Mesendoderm (in vitro differentiated cells): ENCODE data around the gene TPRA1.

Source experiments
- DNase-seq: peaks from one replicate; pipeline ENCODE4 v3.0.0; 2013
- H2AK5ac ChIP-seq: 2 replicates; pipeline ENCODE4 v1.6.1; 2013; ENCODE audit warnings: low read length, inconsistent platforms
- H2BK120ac ChIP-seq: 2 replicates; pipeline ENCODE4 v1.6.1; 2013; ENCODE audit warnings: low read depth, mild to moderate bottlenecking, low read length, moderate library complexity, mixed read lengths
- H2BK15ac ChIP-seq: replicated peaks from 2 replicates; pipeline ENCODE4 v1.6.1; 2013; ENCODE audit warnings: low read depth, mild to moderate bottlenecking, moderate library complexity
- H2BK5ac ChIP-seq: 2 replicates; pipeline ENCODE4 v1.6.1; 2013; ENCODE audit warnings: low read length, inconsistent platforms
- H3K18ac ChIP-seq: 2 replicates; pipeline ENCODE4 v1.6.1; 2013; ENCODE audit warnings: mild to moderate bottlenecking, low read length, mixed read lengths
- H3K23ac ChIP-seq: one replicate; pipeline ENCODE4 v1.6.1; 2013; ENCODE audit warnings: low read length
- H3K27ac ChIP-seq: 2 replicates; pipeline ENCODE4 v1.5.1; 2013; ENCODE audit warnings: low read depth, mild to moderate bottlenecking, inconsistent platforms, low read length, moderate library complexity
- H3K27me3 ChIP-seq: 2 replicates; pipeline ENCODE4 v1.6.1; 2013; ENCODE audit warnings: low read length, control low read depth, mild to moderate bottlenecking, inconsistent platforms; ENCODE audit not compliant: insufficient read depth, poor library complexity
- H3K36me3 ChIP-seq: 2 replicates; pipeline ENCODE4 v1.6.1; 2013; ENCODE audit warnings: low read length, inconsistent platforms; ENCODE audit not compliant: control insufficient read depth, insufficient read depth
- H3K4ac ChIP-seq: one replicate; pipeline ENCODE4 v1.6.1; 2013; ENCODE audit warnings: low read depth, mild to moderate bottlenecking, low read length, moderate library complexity
- H3K4me1 ChIP-seq: 2 replicates; pipeline ENCODE4 v1.6.1; 2013; ENCODE audit warnings: low read depth, low read length, inconsistent platforms; ENCODE audit not compliant: control insufficient read depth
- H3K4me2 ChIP-seq: 2 replicates; pipeline ENCODE4 v1.6.1; 2013; ENCODE audit warnings: low read length
- H3K4me3 ChIP-seq: 2 replicates; pipeline ENCODE4 v1.5.1; 2013; ENCODE audit warnings: mild to moderate bottlenecking, low read length
- H3K56ac ChIP-seq: one replicate; pipeline ENCODE4 v1.6.1; 2013; ENCODE audit warnings: low read length
- H3K79me1 ChIP-seq: 2 replicates; pipeline ENCODE4 v1.6.1; 2013; ENCODE audit warnings: low read length, inconsistent platforms
- H3K79me2 ChIP-seq: 2 replicates; pipeline ENCODE4 v1.6.1; 2013; ENCODE audit warnings: mild to moderate bottlenecking, low read length; ENCODE audit not compliant: control insufficient read depth, insufficient read depth
- H3K9ac ChIP-seq: 2 replicates; pipeline ENCODE4 v1.6.1; 2013; ENCODE audit warnings: low read length, inconsistent platforms
- H4K5ac ChIP-seq: one replicate; pipeline ENCODE4 v1.6.1; 2013; ENCODE audit warnings: low read length
- H4K8ac ChIP-seq: one replicate; pipeline ENCODE4 v1.6.1; 2013; ENCODE audit warnings: low read depth, mild to moderate bottlenecking, control low read depth, low read length, moderate library complexity
- WGBS: extraction: QIAGEN DNeasy Blood & Tissue Kit; methylation state at CpG from one replicate; pipeline ENCODE4 v1.1.7; 2013; ENCODE audit warnings: low lambda C conversion rate, missing lambda C conversion rate; ENCODE audit not compliant: insufficient coverage; ENCODE audit errors: extremely low coverage; 5-methylcytosine and 5-hydroxymethylcytosine counted together

Gene TPRA1

DNA sequence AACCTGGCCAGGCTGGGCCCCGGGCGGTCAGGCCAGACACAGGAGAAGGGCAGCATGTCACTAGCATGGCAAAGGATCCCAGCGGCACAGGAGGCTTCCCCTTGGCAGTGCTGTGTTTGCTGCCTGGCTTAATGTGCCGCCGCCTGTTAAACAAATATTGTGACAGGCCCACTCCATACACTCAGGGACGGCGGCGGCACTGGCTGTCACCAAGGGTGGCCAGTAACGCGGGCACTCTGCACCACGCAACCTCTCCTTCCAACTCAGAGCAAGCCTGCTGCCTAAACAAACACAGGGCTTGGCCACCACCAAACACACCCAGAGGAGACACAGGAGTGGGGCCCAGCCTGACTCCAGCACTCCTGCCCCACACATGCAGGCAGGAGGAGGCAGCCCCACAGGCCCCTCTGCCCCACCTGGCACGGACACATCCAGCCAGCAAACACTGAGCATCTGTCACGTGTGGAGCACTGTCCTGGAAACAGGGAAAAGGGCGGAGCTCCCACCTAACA is 48.0 kb downstream of the TPRA1 start:
- Histone ChIP-seq H3K4me1 (peaks cover 3% of the 10 kb centered on the region), H2AK5ac (no peak overlapping the region), H3K4me3 (no peak overlapping the region), H3K4ac (no peak overlapping the region), H3K23ac (no peak overlapping the region), H3K27ac (no peak overlapping the region), H3K18ac (no peak overlapping the region), H3K79me1 (no peaks in the 10 kb centered on the region), H3K4me2 (no peak overlapping the region), H4K8ac (no peak overlapping the region), H2BK15ac (no peak overlapping the region), H3K56ac (no peak overlapping the region), H3K36me3 (no peaks in the 10 kb centered on the region), H3K79me2 (no peaks in the 10 kb centered on the region), H4K5ac (no peak overlapping the region), H2BK5ac (no peak overlapping the region), H2BK120ac (no peak overlapping the region), H3K9ac (no peak overlapping the region), H3K27me3 (no peaks in the 10 kb centered on the region)
- no peak for DNase-seq
- WGBS, result no CpG with 5 or more reads among the region's 14 CpGs

DNA sequence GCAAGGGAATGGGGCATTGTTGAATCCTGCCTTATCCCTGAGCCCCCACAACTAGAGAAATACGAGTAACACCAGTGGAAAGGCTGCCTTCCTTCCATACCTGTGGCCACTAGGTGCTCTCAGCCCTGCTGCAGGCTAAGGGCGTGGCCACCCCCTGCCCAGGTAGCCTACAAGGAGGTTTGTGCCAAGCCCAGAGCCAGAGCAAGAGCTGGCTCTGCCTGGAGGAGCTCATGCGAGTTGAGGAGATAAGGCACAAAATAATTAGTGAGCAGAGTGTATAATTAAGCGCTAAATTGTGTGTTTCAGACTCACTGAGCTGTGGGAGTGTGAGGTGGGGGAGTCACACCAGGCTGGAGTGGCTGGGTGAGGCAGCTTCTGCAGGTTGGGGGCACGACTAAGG is 49.2 kb downstream of the TPRA1 start:
- peaks cover 3% of the 10 kb centered on the region for H3K4me1 ChIP-seq
- H4K8ac ChIP-seq, result no peak overlapping the region
- no peak overlapping the region for H2BK5ac ChIP-seq
- no peak overlapping the region for H3K4me2 ChIP-seq
- no peak overlapping the region for H2BK15ac ChIP-seq
- no peak overlapping the region for H3K4ac ChIP-seq
- no peaks in the 10 kb centered on the region for H3K27me3 ChIP-seq
- no peak overlapping the region for H2AK5ac ChIP-seq
- no CpG with 5 or more reads among the region's 5 CpGs for WGBS
- no peak overlapping the region for H3K18ac ChIP-seq
- DNase-seq, result no peak
- no peaks in the 10 kb centered on the region for H3K79me1 ChIP-seq
- H3K36me3 ChIP-seq, result no peaks in the 10 kb centered on the region
- no peak overlapping the region for H3K9ac ChIP-seq
- H3K27ac ChIP-seq, result no peak overlapping the region
- no peak overlapping the region for H2BK120ac ChIP-seq
- no peak overlapping the region for H3K4me3 ChIP-seq
- H3K56ac ChIP-seq, result no peak overlapping the region
- no peak overlapping the region for H3K23ac ChIP-seq
- no peak overlapping the region for H4K5ac ChIP-seq
- H3K79me2 ChIP-seq, result no peaks in the 10 kb centered on the region

DNA sequence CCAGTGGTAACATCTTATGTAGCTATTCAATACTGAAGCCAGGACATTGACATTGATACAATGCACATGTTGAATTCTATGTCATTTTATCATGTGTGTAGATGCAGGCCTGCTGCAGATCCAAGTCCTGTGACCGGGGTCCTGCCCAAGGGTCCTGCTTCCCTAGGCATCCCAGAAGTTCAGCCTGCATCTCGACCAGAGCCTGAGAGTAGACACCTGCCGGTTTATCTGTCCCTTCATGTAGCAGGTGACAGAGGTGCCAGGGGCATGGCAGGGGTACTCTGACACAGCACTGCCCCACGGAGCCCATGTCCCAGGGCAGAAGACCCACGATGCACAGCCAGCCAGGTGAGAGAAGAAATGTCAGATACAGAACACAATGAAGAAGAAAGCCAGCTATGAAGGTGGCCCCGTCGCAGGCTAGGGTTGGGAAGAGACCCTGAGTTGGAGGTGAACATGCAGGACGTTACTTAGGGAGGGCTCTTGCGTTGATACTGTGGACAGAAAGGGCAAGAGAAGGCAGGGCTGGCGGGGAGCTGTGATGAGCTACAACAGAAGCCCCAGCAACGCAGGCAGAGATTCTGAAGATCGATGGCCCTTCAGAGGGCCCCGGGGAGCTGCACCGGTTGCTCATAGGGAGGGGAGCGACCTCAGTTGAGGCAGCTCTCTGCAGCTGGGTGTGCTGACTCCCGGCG is 51.0 kb downstream of the TPRA1 start:
- no peaks in the 10 kb centered on the region for H3K79me1 ChIP-seq
- no peak overlapping the region for H3K18ac ChIP-seq
- H3K27ac ChIP-seq, result no peak overlapping the region
- no peaks in the 10 kb centered on the region for H3K27me3 ChIP-seq
- H4K5ac ChIP-seq, result no peak overlapping the region
- H3K23ac ChIP-seq, result no peak overlapping the region
- no CpG with 5 or more reads among the region's 17 CpGs for WGBS
- H3K4me1 ChIP-seq, result peaks cover 3% of the 10 kb centered on the region
- H2BK5ac ChIP-seq, result no peak overlapping the region
- no peak overlapping the region for H3K4me2 ChIP-seq
- no peak overlapping the region for H2AK5ac ChIP-seq
- no peaks in the 10 kb centered on the region for H3K36me3 ChIP-seq
- no peaks in the 10 kb centered on the region for H3K79me2 ChIP-seq
- DNase-seq, result no peak
- H4K8ac ChIP-seq, result no peak overlapping the region
- H3K4me3 ChIP-seq, result no peak overlapping the region
- no peak overlapping the region for H3K56ac ChIP-seq
- H3K4ac ChIP-seq, result no peak overlapping the region
- no peak overlapping the region for H3K9ac ChIP-seq
- no peak overlapping the region for H2BK15ac ChIP-seq
- H2BK120ac ChIP-seq, result no peak overlapping the region

DNA sequence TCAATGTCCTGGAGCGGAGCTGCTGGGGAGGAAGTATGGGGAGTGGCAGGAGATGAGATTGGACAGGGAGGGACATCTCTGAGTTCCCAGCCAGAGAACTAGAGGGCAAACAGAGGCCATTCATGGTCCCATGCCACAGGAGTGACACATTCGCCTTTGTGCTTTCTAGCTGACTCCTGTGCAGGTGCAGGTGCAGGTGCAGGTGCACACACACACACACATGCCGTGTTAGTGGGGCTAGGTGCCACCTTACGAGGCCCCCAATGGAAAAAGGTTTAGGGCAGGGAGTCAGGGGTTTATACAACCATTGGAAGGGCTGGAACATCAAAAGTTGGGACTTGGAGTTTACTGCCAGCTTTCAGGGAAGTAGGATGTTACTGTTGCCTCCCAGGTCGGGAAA is 52.0 kb downstream of the TPRA1 start:
- WGBS, result no CpG with 5 or more reads among the region's 5 CpGs
- Histone ChIP-seq H3K79me1 (no peaks in the 10 kb centered on the region), H2AK5ac (no peak overlapping the region), H3K4ac (no peak overlapping the region), H3K27ac (no peak overlapping the region), H3K27me3 (no peaks in the 10 kb centered on the region), H3K18ac (no peak overlapping the region), H2BK5ac (no peak overlapping the region), H3K4me2 (no peak overlapping the region), H4K5ac (no peak overlapping the region), H3K4me1 (peaks cover 3% of the 10 kb centered on the region), H4K8ac (no peak overlapping the region), H3K4me3 (no peak overlapping the region), H3K56ac (no peak overlapping the region), H3K23ac (no peak overlapping the region), H2BK120ac (no peak overlapping the region), H3K9ac (no peak overlapping the region), H3K36me3 (no peaks in the 10 kb centered on the region), H2BK15ac (no peak overlapping the region), H3K79me2 (no peaks in the 10 kb centered on the region)
- DNase-seq, result no peak

DNA sequence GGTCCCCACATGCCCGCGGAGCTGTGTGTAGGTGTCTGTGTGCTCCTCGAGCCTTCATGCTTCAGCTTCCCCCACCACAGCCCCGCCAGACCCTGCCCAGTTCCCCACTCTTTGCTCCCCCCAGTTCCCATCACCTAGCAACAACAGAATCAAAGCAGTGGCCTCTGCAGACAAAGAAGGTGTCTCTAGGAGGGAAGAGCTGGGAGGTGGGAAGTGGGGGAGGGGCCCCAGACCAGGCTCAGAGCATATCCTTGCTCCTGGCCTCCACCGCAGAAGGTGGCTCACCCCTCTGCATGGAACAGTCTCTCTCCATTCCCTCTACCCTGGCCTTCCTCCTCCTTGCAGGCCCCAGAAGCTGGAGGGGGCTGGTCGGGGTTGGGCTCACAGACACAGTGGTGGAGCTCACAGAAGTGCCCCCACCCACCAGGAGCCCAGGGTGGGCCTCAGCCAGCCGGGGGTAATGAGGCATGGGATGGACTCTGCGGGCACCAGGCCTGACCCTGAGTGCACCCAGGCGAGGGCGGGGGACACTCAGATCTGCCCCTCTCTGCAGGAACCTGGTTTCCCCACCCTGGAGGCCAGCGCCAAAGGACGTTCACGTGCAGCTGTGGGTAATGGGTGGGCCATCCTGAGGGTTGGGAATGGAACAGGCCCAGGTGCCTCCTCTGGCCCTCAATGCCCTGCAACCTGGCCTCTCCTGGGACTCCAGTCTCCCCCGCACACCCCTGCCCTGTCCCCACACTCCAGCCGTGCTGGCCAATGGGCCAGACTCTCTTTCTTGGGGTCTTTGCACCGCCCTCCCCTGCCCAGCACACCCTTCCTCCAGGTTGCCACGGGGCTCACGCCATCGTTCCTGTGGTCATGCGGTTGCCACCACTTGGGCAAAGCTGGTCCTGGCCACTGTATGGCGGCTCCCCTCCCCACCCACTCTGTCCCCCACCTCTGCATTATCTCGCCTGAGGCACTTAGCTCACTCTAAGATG is 53.4 kb downstream of the TPRA1 start:
- DNase-seq, result peak; percentile 79
- no peak overlapping the region for H3K27ac ChIP-seq
- H3K36me3 ChIP-seq, result no peaks in the 10 kb centered on the region
- WGBS, result no CpG with 5 or more reads among the region's 22 CpGs
- H3K79me2 ChIP-seq, result no peaks in the 10 kb centered on the region
- no peaks in the 10 kb centered on the region for H3K79me1 ChIP-seq
- H2BK5ac ChIP-seq, result no peak overlapping the region
- peak overlapping the region; percentile 29 for H3K56ac ChIP-seq
- no peak overlapping the region for H2BK120ac ChIP-seq
- H3K27me3 ChIP-seq, result no peaks in the 10 kb centered on the region
- no peak overlapping the region for H3K4me3 ChIP-seq
- H3K4me1 ChIP-seq, result peaks cover 3% of the 10 kb centered on the region
- no peak overlapping the region for H4K8ac ChIP-seq
- no peak overlapping the region for H3K4ac ChIP-seq
- H3K9ac ChIP-seq, result no peak overlapping the region
- no peak overlapping the region for H3K4me2 ChIP-seq
- H2AK5ac ChIP-seq, result no peak overlapping the region
- no peak overlapping the region for H4K5ac ChIP-seq
- no peak overlapping the region for H3K18ac ChIP-seq
- no peak overlapping the region for H3K23ac ChIP-seq
- no peak overlapping the region for H2BK15ac ChIP-seq
